Activated B cell treated with CpG ODN at 0.5 μM for 24 hours (primary cell): ENCODE data around the gene ZNF669. TPM values are rescaled to one million over a fixed set of nuclear protein-coding genes. Genes with fewer than 3 reads are reported as not detected.
A peak's percentile ranks its signal among the peaks of the same experiment; 100 is the strongest.

Experiments used
- ATAC-seq: fragments of 200-7000 bp; cut with Tn5 transposase; one replicate; pipeline ENCODE4 v1.10.0; 2021; ENCODE audit warnings: low read depth, mild to moderate bottlenecking, moderate library complexity
- CTCF ChIA-PET: fragments of 350-600 bp; sonication (Branson Sonifier 250); formaldehyde crosslinking; loops from one replicate; lab custom pipeline; 2021; ENCODE audit warnings: antibody characterized with exemption; lab: Charles Lee
- POLR2A ChIA-PET: fragments of 350-600 bp; sonication (Branson Sonifier 250); formaldehyde crosslinking; loops from one replicate; lab custom pipeline; 2021; ENCODE audit warnings: antibody characterized with exemption; lab: Charles Lee
- DNase-seq: peaks from one replicate; pipeline ENCODE4 v3.0.0; 2022
- H3K27ac Mint-ChIP-seq: one replicate; pipeline ENCODE4 v1.8.0; 2020; ENCODE audit warnings: mixed read lengths
- H3K27me3 Mint-ChIP-seq: one replicate; pipeline ENCODE4 v1.8.0; 2021; ENCODE audit warnings: mixed read lengths
- H3K36me3 Mint-ChIP-seq: one replicate; pipeline ENCODE4 v1.8.0; 2021; ENCODE audit warnings: low read depth, mixed read lengths
- H3K4me1 Mint-ChIP-seq: one replicate; pipeline ENCODE4 v1.8.0; 2021; ENCODE audit warnings: mixed read lengths
- H3K4me3 Mint-ChIP-seq: one replicate; pipeline ENCODE4 v1.8.0; 2020; ENCODE audit warnings: mild to moderate bottlenecking, mixed read lengths
- H3K9me3 Mint-ChIP-seq: one replicate; pipeline ENCODE4 v1.8.0; 2020; ENCODE audit warnings: mixed read lengths
- intact Hi-C: fragments of 100-400 bp; cut with micrococcal nuclease; formaldehyde crosslinking; loops from one replicate; pipeline ENCODE4 v1.15.1; 2024
- total RNA-seq: library from RNA; stranded (reverse); gene quantifications from 2 replicates; pipeline ENCODE4 v1.2.3, GENCODE V29; 2022
- TF ChIP-seq, protein P1 (sequence below): fragments of 200-600 bp; IDR thresholded peaks from one replicate; pipeline ENCODE4 v1.8.0; 2022; ENCODE audit warnings: antibody characterized with exemption, mild to moderate bottlenecking

The ZNF669 gene
- total RNA-seq, 1 donor from 2014 or later = 18.0 TPM

DNA sequence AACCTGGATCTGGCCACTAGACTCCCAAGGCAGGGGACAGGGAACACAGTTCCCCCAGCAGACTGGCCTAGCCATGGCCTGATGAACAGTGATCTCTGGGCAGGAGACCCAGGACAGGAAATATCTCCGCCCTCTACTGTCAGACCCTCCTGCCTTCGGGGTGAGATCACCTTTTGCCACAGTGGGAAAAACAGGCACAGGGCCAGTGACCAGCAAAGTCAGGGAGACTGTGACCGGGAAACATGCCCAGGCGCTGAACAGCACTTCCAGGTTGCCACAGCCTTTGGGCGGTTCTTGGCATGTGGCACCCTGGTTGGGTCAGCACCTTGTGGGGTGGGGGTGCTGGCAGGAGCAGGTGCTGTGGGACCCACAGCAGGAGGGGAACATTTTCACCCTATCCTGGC lies 8.9 kb upstream of the ZNF669 start:
- POLR2A ChIA-PET = no interaction called here
- Mint-ChIP-seq H3K36me3 (no peaks in the 10 kb centered on the region), H3K4me1 (peaks cover 6% of the 10 kb centered on the region), H3K27ac (no peak overlapping the region), H3K9me3 (no peaks in the 10 kb centered on the region), H3K27me3 (peaks cover 34% of the 10 kb centered on the region), H3K4me3 (no peak overlapping the region)
- intact Hi-C loops = no loop called here
- ATAC-seq = no peak
- TF ChIP-seq, protein P1, sequence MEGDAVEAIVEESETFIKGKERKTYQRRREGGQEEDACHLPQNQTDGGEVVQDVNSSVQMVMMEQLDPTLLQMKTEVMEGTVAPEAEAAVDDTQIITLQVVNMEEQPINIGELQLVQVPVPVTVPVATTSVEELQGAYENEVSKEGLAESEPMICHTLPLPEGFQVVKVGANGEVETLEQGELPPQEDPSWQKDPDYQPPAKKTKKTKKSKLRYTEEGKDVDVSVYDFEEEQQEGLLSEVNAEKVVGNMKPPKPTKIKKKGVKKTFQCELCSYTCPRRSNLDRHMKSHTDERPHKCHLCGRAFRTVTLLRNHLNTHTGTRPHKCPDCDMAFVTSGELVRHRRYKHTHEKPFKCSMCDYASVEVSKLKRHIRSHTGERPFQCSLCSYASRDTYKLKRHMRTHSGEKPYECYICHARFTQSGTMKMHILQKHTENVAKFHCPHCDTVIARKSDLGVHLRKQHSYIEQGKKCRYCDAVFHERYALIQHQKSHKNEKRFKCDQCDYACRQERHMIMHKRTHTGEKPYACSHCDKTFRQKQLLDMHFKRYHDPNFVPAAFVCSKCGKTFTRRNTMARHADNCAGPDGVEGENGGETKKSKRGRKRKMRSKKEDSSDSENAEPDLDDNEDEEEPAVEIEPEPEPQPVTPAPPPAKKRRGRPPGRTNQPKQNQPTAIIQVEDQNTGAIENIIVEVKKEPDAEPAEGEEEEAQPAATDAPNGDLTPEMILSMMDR = no peak
- CTCF ChIA-PET = no interaction called here
- DNase-seq = no peak

DNA sequence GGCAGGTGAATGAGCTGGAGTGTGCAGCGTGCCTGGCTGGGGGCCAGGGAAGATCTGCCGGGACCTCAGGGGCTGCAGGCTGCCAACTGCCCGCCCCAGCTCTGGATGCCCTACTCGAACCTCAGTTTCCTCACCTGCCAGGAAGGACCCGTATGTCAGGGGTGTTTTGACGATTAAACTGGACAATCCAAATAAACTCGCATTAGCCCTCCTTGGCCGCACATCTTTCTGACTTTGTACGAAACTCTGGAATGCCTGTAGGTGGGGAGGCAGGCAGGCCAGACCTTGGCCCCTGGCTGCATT lies 8.3 kb upstream of the ZNF669 start:
- Mint-ChIP-seq H3K4me3 (peak overlapping the region; percentile 50), H3K9me3 (no peaks in the 10 kb centered on the region), H3K27me3 (peaks cover 38% of the 10 kb centered on the region), H3K4me1 (peaks cover 6% of the 10 kb centered on the region), H3K36me3 (no peaks in the 10 kb centered on the region), H3K27ac (no peak overlapping the region)
- ChIA-PET CTCF (no interaction called here), POLR2A (no interaction called here)
- no peak for DNase-seq
- intact Hi-C loops = no loop called here
- no peak for ATAC-seq
- TF ChIP-seq, protein P1 = no peak

DNA sequence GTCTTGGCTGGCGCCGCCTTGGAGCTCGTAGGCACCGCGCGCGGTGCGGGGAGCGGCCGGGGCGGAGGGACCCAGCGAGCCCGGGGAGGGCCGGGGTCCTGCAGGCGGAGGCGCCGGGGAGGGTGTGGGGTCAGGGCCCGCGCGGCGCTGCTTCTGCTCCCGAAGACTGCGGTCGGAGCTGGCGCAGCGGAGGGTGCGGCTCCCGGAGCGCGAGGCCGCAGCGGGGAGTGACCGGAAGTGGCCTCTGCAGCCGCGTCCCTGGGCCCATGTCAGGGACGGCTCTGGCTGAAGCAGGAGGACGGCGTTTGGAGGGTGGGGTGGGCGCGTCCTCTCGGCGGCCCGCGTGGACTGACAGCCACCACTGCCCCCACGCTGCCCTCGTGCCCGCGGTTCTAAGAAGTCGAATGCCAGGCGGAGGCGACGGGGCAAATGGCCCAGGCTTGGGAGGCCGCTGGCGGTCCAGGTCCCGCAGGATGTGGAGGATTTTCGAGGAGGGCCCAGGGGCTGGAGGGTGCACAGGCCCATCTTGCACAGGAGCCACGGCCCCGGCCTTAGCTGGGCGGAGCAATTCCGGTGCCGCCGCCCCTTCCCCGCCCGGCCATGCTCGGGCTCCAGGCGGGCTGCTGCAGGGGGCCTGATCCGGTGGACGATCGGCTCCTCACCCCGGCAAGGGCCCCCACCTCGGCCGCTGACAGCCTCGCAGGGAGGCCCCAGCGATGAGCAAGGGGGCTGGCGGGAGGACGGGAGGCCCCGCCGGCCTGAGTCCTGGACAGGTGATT lies 7.7 kb upstream of the ZNF669 start:
- TF ChIP-seq, protein P1 = no peak
- H3K36me3 Mint-ChIP-seq = no peaks in the 10 kb centered on the region
- ATAC-seq (peak; percentile 56), DNase-seq (no peak)
- peak overlapping the region; percentile 38 for H3K4me3 Mint-ChIP-seq
- ChIA-PET CTCF (no interaction called here), POLR2A (interaction anchor here (0.7 kb wide), 1 partner anchor 9 kb away, joined by 3 read pairs; no protein-coding TSS in a partner anchor)
- intact Hi-C loops = no loop called here
- peaks cover 44% of the 10 kb centered on the region for H3K27me3 Mint-ChIP-seq
- peaks cover 6% of the 10 kb centered on the region for H3K4me1 Mint-ChIP-seq
- no peak overlapping the region for H3K27ac Mint-ChIP-seq
- H3K9me3 Mint-ChIP-seq = no peaks in the 10 kb centered on the region

DNA sequence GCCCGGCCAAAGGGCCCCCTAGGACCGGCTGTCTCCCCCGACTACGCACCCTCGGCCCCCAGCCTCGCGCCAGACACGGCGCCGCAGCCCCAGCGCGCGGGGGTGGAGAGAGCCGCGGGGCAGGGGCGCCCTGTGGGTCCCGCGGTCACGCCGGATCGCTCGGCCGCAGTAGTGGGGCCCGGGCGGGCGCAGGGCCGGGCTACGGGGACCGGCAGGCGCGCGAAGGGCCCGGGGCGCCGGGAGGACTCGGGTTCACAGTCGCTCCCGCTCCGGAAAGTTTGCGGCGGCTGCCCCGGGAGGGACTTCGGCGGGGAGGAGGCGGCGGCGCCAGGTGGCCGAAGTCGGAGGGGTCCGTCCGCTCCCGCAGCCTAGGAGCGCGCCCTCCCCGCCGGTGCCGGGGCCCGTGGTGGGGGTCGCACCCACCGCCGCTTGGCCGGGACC lies 7.1 kb upstream of the ZNF669 start:
- TF ChIP-seq, protein P1 = no peak
- H3K36me3 Mint-ChIP-seq = no peaks in the 10 kb centered on the region
- intact Hi-C loops = no loop called here
- ChIA-PET CTCF (no interaction called here), POLR2A (interaction anchor here (0.7 kb wide), 1 partner anchor 9 kb away, joined by 3 read pairs; no protein-coding TSS in a partner anchor)
- H3K4me3 Mint-ChIP-seq = peak overlapping the region; percentile 73
- no peak overlapping the region for H3K27ac Mint-ChIP-seq
- H3K9me3 Mint-ChIP-seq = no peaks in the 10 kb centered on the region
- peaks cover 6% of the 10 kb centered on the region for H3K4me1 Mint-ChIP-seq
- ATAC-seq (peak; percentile 56), DNase-seq (no peak)
- peaks cover 45% of the 10 kb centered on the region for H3K27me3 Mint-ChIP-seq

DNA sequence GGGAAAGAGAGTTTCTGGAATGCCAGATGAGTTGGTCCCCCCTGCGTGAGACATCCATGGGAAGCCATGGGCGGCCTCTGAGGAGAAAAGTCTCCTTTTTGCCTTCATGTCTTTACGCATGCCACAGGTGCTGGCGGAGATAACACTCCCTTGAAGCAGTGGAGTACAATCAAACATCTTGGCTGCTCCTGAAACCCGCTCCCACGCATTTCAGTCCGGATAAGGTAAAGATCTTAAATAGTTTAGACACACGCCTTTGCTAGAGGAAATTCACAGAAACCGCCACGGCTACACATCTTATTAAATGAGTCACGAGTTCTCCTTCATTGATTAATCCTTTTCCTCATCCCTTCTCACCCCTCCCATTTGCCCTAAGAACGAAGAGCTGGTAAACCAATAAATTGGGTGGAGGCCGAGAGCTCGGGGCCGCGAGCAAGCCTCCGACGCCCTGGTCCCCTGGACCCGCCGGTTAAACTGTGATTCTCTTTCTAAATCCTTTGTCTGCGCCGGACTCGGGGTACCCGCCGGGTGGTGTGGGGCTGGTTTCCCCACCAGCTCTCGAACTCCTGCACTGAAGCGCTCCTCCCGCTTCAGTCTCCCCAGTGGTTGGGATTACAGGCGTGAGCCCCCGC lies 6.6 kb upstream of the ZNF669 start:
- intact Hi-C loops = no loop called here
- CTCF ChIA-PET = no interaction called here
- no peak for DNase-seq

More for the DNA sequence above, 6.6 kb upstream of the ZNF669 start:
- POLR2A ChIA-PET = no interaction called here
- Mint-ChIP-seq H3K4me3 (peak overlapping the region; percentile 73), H3K27ac (no peak overlapping the region), H3K9me3 (no peaks in the 10 kb centered on the region), H3K27me3 (peaks cover 48% of the 10 kb centered on the region), H3K36me3 (no peaks in the 10 kb centered on the region), H3K4me1 (peaks cover 6% of the 10 kb centered on the region)
- peak; percentile 36 for ATAC-seq
- TF ChIP-seq, protein P1 = no peak
